GM10847 (cell line): ENCODE measurements around the gene WDR73.

Source experiments
- POLR2A ChIP-seq: IDR thresholded peaks from 2 replicates; pipeline ENCODE4 v1.6.1; 2011; ENCODE audit not compliant: insufficient read length; ENCODE audit errors: extremely low read depth

The WDR73 gene

GRCh38 chr15:84661001-84661400 is 6.9 kb upstream of the WDR73 start:
- TF ChIP-seq POLR2A, result no peak

GRCh38 chr15:84659904-84660781 is 6.1 kb upstream of the WDR73 start:
- TF ChIP-seq POLR2A, result no peak

DNA sequence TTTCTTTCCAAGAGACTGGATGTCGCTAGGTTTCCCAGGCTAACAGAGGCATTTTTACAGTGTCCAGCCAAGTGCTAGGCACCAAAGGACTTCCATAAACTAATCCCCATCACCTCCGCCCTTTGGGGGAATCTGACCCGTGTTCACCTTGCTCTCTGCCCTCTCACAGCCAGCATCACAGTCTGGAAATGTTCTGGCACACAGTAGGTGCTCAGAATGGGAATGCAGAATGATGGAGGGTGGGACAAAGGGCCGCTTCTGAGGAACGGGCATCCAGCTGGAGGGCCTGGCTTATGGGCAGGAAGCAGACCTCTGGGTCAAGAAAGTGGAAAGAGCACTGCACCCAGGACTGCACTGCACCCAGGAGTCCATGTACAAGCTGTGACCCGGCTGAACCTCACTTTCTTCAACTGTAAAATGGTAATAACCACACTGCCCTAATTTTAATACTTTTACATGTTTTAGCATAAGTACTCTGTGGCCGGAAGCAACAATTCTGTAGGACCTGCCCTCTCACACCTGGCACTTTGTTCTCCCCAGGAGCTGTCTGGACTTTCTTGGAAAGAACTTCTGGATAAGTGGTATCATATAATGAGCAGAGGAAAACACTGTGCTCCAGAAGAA is 4.8 kb upstream of the WDR73 start:
- no peak for TF ChIP-seq POLR2A

DNA sequence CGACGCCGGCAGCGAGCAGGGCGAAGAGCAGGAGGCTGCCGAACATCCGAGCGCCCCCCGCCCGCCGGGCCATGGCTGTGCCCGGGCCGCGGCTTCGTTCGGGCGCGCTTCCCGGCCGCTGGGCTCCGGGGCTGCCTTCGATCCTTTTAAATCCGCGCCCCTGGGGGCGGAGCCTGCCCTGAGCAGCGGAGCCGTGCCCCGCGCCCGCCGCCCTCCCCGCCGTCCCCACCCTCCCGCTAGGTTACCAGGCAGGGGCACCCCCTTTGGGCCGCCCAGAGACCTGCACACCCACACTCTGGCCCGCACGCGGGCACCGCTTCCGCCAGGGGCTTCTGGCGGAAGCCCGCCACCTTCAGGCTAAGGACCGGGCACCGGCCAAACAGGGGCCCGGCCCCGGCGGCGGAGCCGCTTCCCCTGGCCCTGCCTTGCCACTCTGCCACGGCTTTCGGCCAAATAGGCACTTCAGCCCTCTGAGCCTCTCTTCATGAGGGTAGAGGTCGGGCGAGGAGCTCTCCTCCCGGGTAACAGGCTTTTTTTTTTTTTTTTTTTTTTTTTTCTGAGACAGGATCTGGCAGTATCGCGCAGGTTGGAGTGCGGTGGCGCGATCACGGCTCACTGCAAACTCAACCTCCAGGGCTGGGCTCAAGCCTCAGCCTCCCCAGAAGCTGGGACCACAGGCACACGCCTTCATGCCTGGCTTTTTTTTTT is 4.2 kb upstream of the WDR73 start, which contains the start of gene NMB:
Gene NMB (minus strand): TSS at position 120 of the 708 bp plus-strand sequence. CDS start 47 bp downstream, at position 73.
- no peak for TF ChIP-seq POLR2A

DNA sequence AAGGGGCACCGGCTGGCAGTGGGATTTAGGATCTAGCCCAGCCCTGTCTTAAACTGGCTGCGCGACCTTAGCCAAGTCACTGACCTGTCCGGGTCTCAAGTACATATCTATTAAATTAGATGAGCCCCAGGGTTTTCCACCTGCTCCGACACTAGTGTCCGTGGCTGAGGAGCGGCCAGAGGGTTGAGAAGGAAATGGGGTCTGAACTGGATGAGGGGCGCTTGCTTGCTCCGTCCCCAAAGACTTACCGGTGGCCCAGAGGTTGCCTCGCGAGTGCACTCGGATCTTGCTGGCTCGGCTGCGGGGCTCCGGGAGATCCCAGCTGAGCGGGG is 3.6 kb upstream of the WDR73 start:
- TF ChIP-seq POLR2A, result no peak

DNA sequence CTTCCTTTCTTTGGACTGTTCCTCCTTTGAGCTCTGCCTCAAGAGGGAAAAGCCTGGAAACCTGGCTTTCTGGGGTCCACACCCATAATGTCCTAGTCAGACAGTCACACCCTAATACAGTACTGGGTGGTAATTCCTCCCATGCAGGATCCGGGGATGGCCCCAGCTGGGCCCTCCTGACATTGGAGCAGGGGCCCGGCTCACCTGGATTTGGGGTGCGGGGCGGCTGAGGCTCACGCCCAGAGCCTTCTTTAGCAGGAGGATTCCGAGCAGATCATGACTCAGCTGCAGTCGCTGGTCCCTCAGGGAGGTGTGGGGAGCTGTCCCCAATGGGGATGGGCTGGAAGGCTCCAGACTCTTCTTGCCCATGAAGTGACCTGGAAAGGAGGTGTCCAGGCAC is 2.9 kb upstream of the WDR73 start:
- no peak for TF ChIP-seq POLR2A

DNA sequence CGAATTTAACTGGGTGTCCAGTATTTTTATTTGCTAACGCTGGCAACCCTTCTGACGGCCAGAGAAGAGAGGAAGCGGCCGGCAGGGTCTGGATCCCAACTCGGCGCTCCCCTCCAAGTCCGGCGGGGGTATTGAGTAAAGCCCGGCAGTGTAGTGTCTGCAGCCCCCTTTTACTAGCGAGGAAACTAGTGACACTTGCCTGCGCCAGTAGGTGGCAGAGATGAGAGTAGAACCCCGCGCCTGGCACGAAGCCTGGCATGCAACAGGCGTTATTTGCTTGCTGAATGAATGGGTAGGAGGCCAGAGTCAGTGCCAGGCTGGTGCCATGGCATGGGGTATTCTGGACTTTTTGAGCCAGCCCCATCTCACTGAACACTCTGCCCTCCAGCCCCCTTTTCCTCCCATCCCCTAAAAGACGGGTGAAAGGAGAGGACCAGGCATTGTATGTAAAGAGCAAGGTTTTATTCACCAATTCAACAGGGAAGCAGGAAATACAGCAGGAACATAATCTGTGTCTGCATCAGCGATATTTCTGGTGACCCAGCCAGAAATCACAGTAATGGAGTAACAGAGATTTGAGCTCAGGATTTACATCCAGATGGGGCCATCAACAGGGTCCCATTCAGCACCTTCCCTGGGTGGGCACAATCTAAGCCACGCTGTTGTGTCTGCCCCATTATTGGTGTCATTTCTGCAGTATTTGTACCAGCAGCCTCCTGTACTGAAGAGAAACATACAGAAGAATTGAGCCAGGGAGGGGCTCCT is 788 bp upstream of the WDR73 start:
- no peak for TF ChIP-seq POLR2A

DNA sequence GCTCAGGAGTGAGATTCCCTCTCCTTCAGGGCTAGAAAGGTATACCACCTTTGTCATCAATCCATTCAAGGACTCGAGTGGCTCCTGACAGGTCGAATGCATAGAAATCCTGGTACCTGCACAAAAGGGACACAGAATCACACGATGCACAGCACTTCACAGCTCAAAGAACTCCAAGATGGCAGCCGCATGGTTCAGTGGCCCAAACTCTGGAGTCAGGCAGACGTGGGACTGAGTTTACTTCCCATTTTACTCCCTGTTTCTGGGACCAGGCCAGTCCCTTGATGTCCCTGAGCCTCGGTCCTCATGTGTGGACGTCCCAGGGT is 536 bp downstream of the WDR73 start:
- no peak for TF ChIP-seq POLR2A

DNA sequence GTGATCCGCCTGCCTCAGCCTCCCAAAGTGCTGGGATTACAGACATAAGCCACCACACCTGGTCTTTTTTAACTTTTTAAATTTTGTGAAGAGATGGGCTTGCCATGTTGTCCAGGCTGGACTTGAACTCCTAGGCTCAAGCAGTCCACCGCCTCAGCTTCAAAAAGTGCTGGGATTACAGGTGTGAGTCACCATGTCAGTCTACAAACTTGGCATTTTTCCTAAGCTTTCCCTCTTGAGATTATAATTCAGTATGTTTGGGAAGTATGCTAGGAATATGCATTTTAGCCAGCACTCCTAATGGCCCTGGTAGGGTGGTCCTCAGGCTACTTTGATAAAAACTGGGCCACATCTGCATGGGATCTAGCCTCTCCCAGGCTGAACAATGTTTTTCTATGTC is 4.4 kb downstream of the WDR73 start:
- no peak for TF ChIP-seq POLR2A

DNA sequence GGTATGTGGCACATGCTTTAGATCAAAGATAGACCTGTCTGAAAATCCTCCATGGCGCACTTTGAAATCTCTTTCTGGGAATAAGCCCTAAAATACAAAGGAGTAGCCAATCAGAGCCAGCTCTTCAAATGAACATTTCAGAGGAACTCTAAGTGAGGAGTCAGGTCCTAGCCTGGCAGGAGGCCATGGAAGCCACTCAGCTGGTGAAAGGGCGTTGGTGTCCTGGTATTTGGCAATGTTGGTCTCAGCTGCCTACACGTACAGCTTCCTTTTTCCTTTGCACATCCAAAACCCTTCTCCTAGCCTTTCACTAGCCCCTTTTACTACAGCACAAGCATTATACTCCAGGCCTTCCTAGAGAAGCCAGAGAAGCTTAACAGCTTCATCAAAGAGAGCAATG is 5.5 kb downstream of the WDR73 start:
- TF ChIP-seq POLR2A, result no peak

GRCh38 chr15:84647726-84648125 is 6.4 kb downstream of the WDR73 start:
- TF ChIP-seq POLR2A, result no peak

DNA sequence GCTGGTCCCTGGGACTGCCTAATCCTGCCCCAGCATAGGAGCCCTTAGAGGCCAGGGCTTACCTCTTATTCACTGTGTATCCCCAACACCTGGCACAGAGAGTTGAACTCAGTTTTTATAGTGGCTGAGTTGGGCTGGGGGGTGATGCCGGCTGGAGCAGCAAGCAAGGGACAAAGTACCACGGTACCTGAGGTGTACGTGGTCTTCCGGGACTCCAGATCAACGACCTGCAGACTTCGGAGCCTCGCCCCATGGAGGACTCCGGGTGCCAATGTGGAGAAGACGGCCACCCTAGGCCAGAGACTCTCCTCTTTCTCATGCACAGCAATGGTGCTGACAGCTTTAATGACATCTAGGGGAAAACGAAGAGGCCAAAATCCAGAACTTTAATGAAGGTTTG is 8.1 kb downstream of the WDR73 start:
- TF ChIP-seq POLR2A, result no peak

GRCh38 chr15:84645496-84645895 is 8.6 kb downstream of the WDR73 start:
- TF ChIP-seq POLR2A, result no peak

- no peak for TF ChIP-seq POLR2A
These were observed 10.2 kb downstream of the WDR73 start for GRCh38 chr15:84643838-84644237.

GRCh38 chr15:84638103-84638502 is 16.0 kb downstream of the WDR73 start:
- TF ChIP-seq POLR2A, result no peak
